PC-9 (cell line): ENCODE results near the gene DNAJC15.

Source experiments
- EZH2 ChIP-seq: fragments of 200-600 bp; sonication (generic); IDR thresholded peaks from 2 replicates; pipeline ENCODE4 v1.8.0; 2017; ENCODE audit warnings: antibody characterized with exemption, low read depth
- TF ChIP-seq, protein P1 (sequence below): fragments of 200-600 bp; sonication (generic); conservative IDR thresholded peaks from 2 replicates; pipeline ENCODE4 v1.6.1; 2017; ENCODE audit warnings: mixed run types, antibody characterized with exemption, mild to moderate bottlenecking, moderate library complexity

DNA sequence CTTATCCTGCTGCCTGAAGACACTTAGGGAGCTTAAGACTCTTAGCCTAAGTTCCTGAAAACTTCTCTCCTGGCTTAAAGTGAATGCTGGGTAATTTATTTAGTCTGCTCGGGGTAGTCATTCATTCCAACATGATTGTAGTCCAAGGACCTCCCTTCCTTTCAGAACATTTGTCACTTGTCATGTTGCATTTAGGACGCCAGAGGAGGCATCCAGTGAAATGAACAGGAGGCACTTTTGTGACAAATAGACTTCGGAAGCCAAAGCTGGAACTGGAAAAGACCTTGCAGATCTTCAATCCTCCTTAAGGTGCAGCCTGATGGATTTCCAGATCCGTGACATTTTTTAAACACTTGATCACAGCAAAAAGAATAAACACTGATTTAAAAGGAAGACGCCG, 95.1 kb downstream of the DNAJC15 start:
- TF ChIP-seq, protein P1, sequence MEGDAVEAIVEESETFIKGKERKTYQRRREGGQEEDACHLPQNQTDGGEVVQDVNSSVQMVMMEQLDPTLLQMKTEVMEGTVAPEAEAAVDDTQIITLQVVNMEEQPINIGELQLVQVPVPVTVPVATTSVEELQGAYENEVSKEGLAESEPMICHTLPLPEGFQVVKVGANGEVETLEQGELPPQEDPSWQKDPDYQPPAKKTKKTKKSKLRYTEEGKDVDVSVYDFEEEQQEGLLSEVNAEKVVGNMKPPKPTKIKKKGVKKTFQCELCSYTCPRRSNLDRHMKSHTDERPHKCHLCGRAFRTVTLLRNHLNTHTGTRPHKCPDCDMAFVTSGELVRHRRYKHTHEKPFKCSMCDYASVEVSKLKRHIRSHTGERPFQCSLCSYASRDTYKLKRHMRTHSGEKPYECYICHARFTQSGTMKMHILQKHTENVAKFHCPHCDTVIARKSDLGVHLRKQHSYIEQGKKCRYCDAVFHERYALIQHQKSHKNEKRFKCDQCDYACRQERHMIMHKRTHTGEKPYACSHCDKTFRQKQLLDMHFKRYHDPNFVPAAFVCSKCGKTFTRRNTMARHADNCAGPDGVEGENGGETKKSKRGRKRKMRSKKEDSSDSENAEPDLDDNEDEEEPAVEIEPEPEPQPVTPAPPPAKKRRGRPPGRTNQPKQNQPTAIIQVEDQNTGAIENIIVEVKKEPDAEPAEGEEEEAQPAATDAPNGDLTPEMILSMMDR, result no peak
- TF ChIP-seq EZH2, result no peak
